Left forelimb (tissue), 1 donor: ENCODE results near the gene POLR3E.
A peak's percentile ranks its signal among the peaks of the same experiment; 100 is the strongest.
"Not testable (repeated sequence)": the region's sequence is repeated elsewhere in the genome, so short reads cannot be mapped to it uniquely, and the experiment has no call there.

Source experiments
- DNase-seq: peaks from one replicate; pipeline ENCODE4 v3.0.0-alpha.2; 2018; ENCODE audit warnings: low spot score

Gene POLR3E

GRCh38 chr16:22292320-22292719 lies 4.9 kb upstream of the POLR3E start:
- DNase-seq: no peak

GRCh38 chr16:22293137-22294106 lies 3.8 kb upstream of the POLR3E start:
- no peak for DNase-seq

- no peak for DNase-seq
Measured at GRCh38 chr16:22296225-22297113, 740 bp upstream of the POLR3E start.

- DNase-seq: peak; percentile 81
Measured at GRCh38 chr16:22297871-22298733, 893 bp downstream of the POLR3E start.

GRCh38 chr16:22299036-22299435 lies 1.8 kb downstream of the POLR3E start:
- DNase-seq: no peak

- DNase-seq: no peak
Measured at GRCh38 chr16:22300427-22301071, 3.3 kb downstream of the POLR3E start.

GRCh38 chr16:22301423-22301822 lies 4.2 kb downstream of the POLR3E start:
- not testable (repeated sequence) for DNase-seq

- DNase-seq: no peak
Measured at GRCh38 chr16:22302776-22303363, 5.7 kb downstream of the POLR3E start.

- DNase-seq: no peak
Measured at GRCh38 chr16:22304411-22304810, 7.2 kb downstream of the POLR3E start.

- DNase-seq: no peak
Measured at GRCh38 chr16:22306788-22307187, 9.6 kb downstream of the POLR3E start.

GRCh38 chr16:22307838-22308237 lies 10.6 kb downstream of the POLR3E start:
- no peak for DNase-seq

- DNase-seq: no peak
Measured at GRCh38 chr16:22308824-22309520, 11.8 kb downstream of the POLR3E start.

GRCh38 chr16:22311520-22311919 lies 14.3 kb downstream of the POLR3E start:
- DNase-seq: no peak

- DNase-seq: no peak
Measured at GRCh38 chr16:22312897-22313781, 15.9 kb downstream of the POLR3E start.

GRCh38 chr16:22313876-22314470 lies 16.8 kb downstream of the POLR3E start:
- DNase-seq: no peak

GRCh38 chr16:22314661-22315626 lies 17.7 kb downstream of the POLR3E start:
- DNase-seq: no peak

GRCh38 chr16:22315979-22316378 lies 18.8 kb downstream of the POLR3E start:
- DNase-seq: no peak

GRCh38 chr16:22316411-22316811 lies 19.2 kb downstream of the POLR3E start:
- peak; percentile 49 for DNase-seq
